OCI-LY1 (cell line): ENCODE measurements around the gene PRKAR1A.

ENCODE experiments used
- H2AFZ ChIP-seq: fragments of 200-600 bp; sonication (generic), shearing (Covaris generic); 2 replicates; pipeline ENCODE4 v1.6.0; 2014; ENCODE audit warnings: antibody characterized with exemption, mild to moderate bottlenecking, low read length
- H3F3A ChIP-seq: fragments of 200-600 bp; sonication (generic), shearing (Covaris generic); 2 replicates; pipeline ENCODE4 v1.6.0; 2014; ENCODE audit warnings: mild to moderate bottlenecking, antibody characterized with exemption, low read length, moderate library complexity; ENCODE audit not compliant: insufficient read depth
- H3K27ac ChIP-seq: fragments of 200-600 bp; sonication (generic); 2 replicates; pipeline ENCODE4 v1.5.1; 2014; ENCODE audit warnings: low read length, mixed run types, mild to moderate bottlenecking, low read depth; ENCODE audit not compliant: poor library complexity, severe bottlenecking
- H3K27me3 ChIP-seq: fragments of 200-600 bp; sonication (generic); 2 replicates; pipeline ENCODE4 v1.6.0; 2014; ENCODE audit warnings: antibody characterized with exemption, mild to moderate bottlenecking, low read length, moderate library complexity; ENCODE audit not compliant: insufficient read depth
- H3K36me3 ChIP-seq: fragments of 200-600 bp; sonication (generic); 2 replicates; pipeline ENCODE4 v1.6.1; 2014; ENCODE audit warnings: mild to moderate bottlenecking, antibody characterized with exemption, low read length, moderate library complexity, mixed read lengths; ENCODE audit not compliant: insufficient read depth
- H3K4me1 ChIP-seq: fragments of 200-600 bp; sonication (generic); 2 replicates; pipeline ENCODE4 v1.5.1; 2014; ENCODE audit warnings: mild to moderate bottlenecking, low read length, moderate library complexity; ENCODE audit not compliant: insufficient read depth, severe bottlenecking
- H3K4me2 ChIP-seq: fragments of 200-600 bp; sonication (generic), shearing (Covaris generic); 2 replicates; pipeline ENCODE4 v1.6.1; 2014; ENCODE audit warnings: low read length
- H3K4me3 ChIP-seq: fragments of 200-600 bp; sonication (generic); 2 replicates; pipeline ENCODE4 v1.5.1; 2014; ENCODE audit warnings: low read length, low read depth, mild to moderate bottlenecking, mixed read lengths; ENCODE audit not compliant: poor library complexity, severe bottlenecking
- H3K79me2 ChIP-seq: fragments of 200-600 bp; shearing (Covaris generic); 2 replicates; pipeline ENCODE4 v1.6.1; 2016; ENCODE audit warnings: mixed run types, low read length, mixed read lengths; ENCODE audit not compliant: insufficient read depth
- H3K9ac ChIP-seq: fragments of 200-600 bp; sonication (generic), shearing (Covaris generic); 2 replicates; pipeline ENCODE4 v1.6.1; 2014; ENCODE audit warnings: mild to moderate bottlenecking, low read length, mixed read lengths
- H3K9me2 ChIP-seq: fragments of 200-600 bp; sonication (generic), shearing (Covaris generic); 2 replicates; pipeline ENCODE4 v1.6.1; 2014; ENCODE audit warnings: low read depth, mild to moderate bottlenecking, low read length, mixed read lengths
- H3K9me3 ChIP-seq: fragments of 200-600 bp; shearing (Covaris generic); 2 replicates; pipeline ENCODE4 v1.6.1; 2014; ENCODE audit warnings: low read length, mixed read lengths
- H4K20me1 ChIP-seq: fragments of 200-600 bp; sonication (generic), shearing (Covaris generic); 2 replicates; pipeline ENCODE4 v1.6.0; 2016; ENCODE audit warnings: mild to moderate bottlenecking, low read length; ENCODE audit not compliant: insufficient read depth
- EZH2 ChIP-seq: fragments of 200-600 bp; sonication (generic), shearing (Covaris generic); IDR thresholded peaks from 2 replicates; pipeline ENCODE4 v1.8.0; 2017; ENCODE audit warnings: borderline replicate concordance, mixed run types, mild to moderate bottlenecking, antibody characterized with exemption, low read length, moderate library complexity, mixed read lengths
- TF ChIP-seq, protein P1 (sequence below): fragments of 200-600 bp; sonication (generic), shearing (Covaris generic); IDR thresholded peaks from 2 replicates; pipeline ENCODE4 v1.5.1; 2017; ENCODE audit warnings: mild to moderate bottlenecking, antibody characterized with exemption, low read length, moderate library complexity, mixed read lengths

The PRKAR1A gene

DNA sequence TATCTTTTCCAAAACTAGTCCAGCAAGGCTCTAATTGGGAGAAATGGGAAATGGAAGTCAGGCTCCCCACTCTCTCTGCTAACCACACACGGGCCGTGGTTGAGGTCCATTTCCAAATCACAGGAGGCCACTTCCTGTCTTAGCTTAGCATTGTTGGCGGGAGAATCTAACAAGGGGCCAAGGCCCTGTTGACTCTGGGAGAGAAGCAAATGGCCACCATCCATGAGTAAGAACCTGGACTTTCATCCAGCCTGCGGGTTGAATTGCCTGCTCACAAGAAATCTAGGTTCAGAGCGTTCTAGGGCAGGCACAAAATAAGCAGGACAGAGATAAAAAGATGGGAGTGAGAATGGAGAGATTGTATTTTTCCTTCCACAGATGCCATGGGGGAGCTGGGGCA, 83.3 kb downstream of the PRKAR1A start:
- H2AFZ ChIP-seq = no peak overlapping the region
- H3K9ac ChIP-seq = no peak overlapping the region
- no peaks in the 10 kb centered on the region for H3F3A ChIP-seq
- H3K79me2 ChIP-seq = no peaks in the 10 kb centered on the region
- H3K4me2 ChIP-seq = no peak overlapping the region
- H3K27ac ChIP-seq = no peak overlapping the region
- H3K27me3 ChIP-seq = 0 out of 2 replicates have a peak, but pooled peaks cover 4% of the 10 kb centered on the region
- no peaks in the 10 kb centered on the region for H3K9me3 ChIP-seq
- TF ChIP-seq EZH2 = no peak
- TF ChIP-seq, protein P1, sequence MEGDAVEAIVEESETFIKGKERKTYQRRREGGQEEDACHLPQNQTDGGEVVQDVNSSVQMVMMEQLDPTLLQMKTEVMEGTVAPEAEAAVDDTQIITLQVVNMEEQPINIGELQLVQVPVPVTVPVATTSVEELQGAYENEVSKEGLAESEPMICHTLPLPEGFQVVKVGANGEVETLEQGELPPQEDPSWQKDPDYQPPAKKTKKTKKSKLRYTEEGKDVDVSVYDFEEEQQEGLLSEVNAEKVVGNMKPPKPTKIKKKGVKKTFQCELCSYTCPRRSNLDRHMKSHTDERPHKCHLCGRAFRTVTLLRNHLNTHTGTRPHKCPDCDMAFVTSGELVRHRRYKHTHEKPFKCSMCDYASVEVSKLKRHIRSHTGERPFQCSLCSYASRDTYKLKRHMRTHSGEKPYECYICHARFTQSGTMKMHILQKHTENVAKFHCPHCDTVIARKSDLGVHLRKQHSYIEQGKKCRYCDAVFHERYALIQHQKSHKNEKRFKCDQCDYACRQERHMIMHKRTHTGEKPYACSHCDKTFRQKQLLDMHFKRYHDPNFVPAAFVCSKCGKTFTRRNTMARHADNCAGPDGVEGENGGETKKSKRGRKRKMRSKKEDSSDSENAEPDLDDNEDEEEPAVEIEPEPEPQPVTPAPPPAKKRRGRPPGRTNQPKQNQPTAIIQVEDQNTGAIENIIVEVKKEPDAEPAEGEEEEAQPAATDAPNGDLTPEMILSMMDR = no peak
- no peaks in the 10 kb centered on the region for H3K36me3 ChIP-seq
- H3K4me3 ChIP-seq = no peak overlapping the region
- no peaks in the 10 kb centered on the region for H3K4me1 ChIP-seq
- no peaks in the 10 kb centered on the region for H3K9me2 ChIP-seq
- H4K20me1 ChIP-seq = no peaks in the 10 kb centered on the region

DNA sequence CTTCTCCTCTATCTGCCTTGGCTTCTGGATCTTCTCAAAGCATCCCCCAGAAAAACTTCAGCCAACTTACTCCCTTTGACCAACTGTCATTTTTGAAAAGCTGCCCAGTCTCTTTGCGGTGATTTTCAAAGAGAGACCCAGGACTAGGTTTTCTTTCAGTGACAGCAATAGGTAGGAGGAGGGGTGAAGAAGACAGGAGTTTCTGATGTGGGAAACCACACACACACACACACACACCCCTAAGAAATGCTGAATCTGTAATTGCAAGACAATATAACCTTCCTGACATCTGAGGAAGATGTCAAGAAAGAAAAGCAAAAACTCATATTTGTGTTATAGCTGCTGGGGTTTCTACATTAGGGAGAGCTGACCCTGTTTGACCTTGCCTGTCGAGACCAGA, 83.8 kb downstream of the PRKAR1A start:
- H3F3A ChIP-seq = no peaks in the 10 kb centered on the region
- no peaks in the 10 kb centered on the region for H3K9me2 ChIP-seq
- no peaks in the 10 kb centered on the region for H3K4me1 ChIP-seq
- no peaks in the 10 kb centered on the region for H3K9me3 ChIP-seq
- H3K27me3 ChIP-seq = no peaks in the 10 kb centered on the region
- H2AFZ ChIP-seq = no peak overlapping the region
- no peak overlapping the region for H3K4me3 ChIP-seq
- H3K27ac ChIP-seq = no peak overlapping the region
- no peaks in the 10 kb centered on the region for H3K36me3 ChIP-seq
- H4K20me1 ChIP-seq = no peaks in the 10 kb centered on the region
- no peak overlapping the region for H3K9ac ChIP-seq
- H3K4me2 ChIP-seq = no peak overlapping the region
- H3K79me2 ChIP-seq = no peaks in the 10 kb centered on the region
- TF ChIP-seq, protein P1 = no peak
- TF ChIP-seq EZH2 = no peak

DNA sequence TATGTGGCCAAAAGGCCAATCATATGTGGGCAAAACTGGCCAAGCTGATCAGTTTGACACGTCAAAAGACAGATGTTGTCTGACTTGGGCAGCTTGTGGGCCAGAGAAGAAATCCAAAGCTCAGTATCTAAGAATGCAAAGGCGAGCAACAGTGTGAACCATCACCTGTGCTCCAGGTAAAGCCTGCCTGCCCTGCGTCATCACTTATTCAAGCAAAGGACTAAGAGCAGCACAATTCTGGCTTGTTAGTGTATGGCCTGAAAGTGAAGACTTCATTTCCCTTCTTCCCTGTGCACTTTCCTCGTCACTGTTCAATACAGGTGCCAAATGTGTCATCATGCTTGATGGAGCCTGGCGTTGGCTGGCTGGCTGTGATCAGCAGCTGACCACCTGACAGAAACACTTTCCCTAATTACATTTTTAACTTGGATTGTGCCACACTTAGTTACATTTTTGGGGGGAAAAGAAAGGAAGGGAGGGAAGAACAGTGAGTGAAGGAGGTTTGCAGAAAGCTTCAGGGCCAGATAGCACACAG, 84.2 kb downstream of the PRKAR1A start:
- no peaks in the 10 kb centered on the region for H3K4me1 ChIP-seq
- no peak overlapping the region for H3K27ac ChIP-seq
- no peak overlapping the region for H3K4me2 ChIP-seq
- H3K9me2 ChIP-seq = no peaks in the 10 kb centered on the region
- H3K36me3 ChIP-seq = no peaks in the 10 kb centered on the region
- H4K20me1 ChIP-seq = no peaks in the 10 kb centered on the region
- H2AFZ ChIP-seq = no peak overlapping the region
- H3K79me2 ChIP-seq = no peaks in the 10 kb centered on the region
- H3F3A ChIP-seq = no peaks in the 10 kb centered on the region
- TF ChIP-seq, protein P1 = no peak
- TF ChIP-seq EZH2 = no peak
- no peak overlapping the region for H3K9ac ChIP-seq
- H3K9me3 ChIP-seq = no peaks in the 10 kb centered on the region
- H3K27me3 ChIP-seq = no peaks in the 10 kb centered on the region
- no peak overlapping the region for H3K4me3 ChIP-seq
